Skeletal muscle cell (primary cell): Measurements from ENCODE around the gene PPM1F.
"Not testable (repeated sequence)": the region's sequence is repeated elsewhere in the genome, so short reads cannot be mapped to it uniquely, and the experiment has no call there.

Source experiments
- DNase-seq: peaks from one replicate; pipeline ENCODE4 v3.0.0-alpha.2; 2010; ENCODE audit warnings: low read depth
- H3K4me3 ChIP-seq: 2 replicates; pipeline ENCODE4 v1.5.1; 2011; ENCODE audit warnings: low read depth, mild to moderate bottlenecking, control low read depth, low read length, moderate library complexity

Gene PPM1F

DNA sequence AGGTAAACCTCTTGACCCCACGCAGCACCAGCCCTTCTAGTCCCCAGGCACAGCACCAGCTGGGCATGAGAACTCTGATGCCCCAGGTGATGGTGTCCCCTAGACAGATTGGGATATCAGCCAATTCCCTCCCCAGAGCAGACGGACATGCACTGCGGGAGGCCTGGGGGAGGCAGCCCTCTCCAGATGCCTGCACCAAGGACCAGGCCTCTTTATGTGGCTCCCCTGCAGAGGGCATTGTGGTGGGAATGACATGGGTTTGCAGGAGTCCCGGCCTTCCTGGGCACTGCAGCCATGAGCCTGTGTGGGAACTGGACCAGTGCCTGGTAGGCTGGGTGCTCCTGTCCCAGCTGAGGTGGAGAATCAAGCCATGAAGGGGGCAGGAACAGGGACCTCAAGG lies 25.9 kb downstream of the PPM1F start:
- H3K4me3 ChIP-seq = no peak overlapping the region
- DNase-seq = no peak

DNA sequence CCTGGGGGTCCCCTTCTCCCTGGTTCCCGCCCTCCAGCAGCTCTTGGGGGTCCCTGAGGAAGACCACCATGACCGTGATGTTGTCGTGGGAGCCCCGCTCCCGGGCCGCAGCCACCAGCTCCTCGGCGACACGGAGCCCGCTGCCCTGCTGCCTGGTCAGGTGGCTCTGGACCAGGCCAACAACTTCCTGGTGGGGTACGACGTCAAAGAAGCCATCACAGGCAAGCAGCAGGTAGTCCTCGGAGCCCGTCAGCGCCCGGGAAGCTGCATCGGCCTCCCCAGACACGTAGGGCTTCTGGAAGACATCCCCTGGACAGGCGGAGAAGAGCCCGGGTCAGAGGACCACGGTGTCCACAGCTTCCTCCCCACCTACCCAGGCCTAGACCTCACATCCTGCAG lies 29.5 kb downstream of the PPM1F start:
- no peak for DNase-seq
- H3K4me3 ChIP-seq = no peak overlapping the region

DNA sequence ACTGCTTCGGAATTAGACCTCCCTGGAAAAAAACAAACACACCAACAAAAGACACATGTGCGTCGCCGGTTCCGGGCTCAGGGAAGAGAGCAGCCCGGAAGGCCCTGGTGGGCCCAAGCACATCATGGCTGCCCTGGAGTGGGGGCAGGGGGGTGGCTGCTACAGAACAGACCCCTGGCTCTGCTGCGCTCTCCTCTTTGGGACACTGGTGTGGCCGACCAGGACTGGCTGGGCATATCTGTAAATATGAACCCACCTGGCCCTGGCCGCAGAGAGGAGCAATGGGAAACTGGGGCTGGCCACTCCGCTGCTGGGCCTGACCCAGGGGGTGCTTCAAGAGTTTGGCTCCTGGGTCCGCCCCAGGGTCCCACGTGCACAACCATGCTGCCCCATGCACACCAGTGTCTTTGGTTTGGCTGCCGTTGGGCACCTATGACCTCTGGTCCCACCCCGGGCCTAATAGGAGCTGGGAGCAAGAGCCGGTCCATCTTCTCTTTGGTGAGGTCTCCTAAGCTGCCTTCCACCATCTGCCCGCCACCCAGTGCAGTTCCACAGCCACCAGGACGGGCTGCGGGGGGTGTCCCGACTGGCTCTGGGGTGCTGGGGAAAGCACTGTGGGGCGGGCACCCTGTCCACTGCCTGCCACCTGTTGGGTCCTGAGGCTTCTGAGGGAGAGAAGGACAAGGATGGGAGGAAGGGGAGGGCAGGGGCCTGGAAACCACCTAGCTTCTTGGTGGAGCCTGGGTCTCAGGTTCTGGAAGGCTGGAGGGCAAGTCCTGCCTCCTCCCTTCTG lies 30.1 kb downstream of the PPM1F start:
- no peak overlapping the region for H3K4me3 ChIP-seq
- no peak for DNase-seq

DNA sequence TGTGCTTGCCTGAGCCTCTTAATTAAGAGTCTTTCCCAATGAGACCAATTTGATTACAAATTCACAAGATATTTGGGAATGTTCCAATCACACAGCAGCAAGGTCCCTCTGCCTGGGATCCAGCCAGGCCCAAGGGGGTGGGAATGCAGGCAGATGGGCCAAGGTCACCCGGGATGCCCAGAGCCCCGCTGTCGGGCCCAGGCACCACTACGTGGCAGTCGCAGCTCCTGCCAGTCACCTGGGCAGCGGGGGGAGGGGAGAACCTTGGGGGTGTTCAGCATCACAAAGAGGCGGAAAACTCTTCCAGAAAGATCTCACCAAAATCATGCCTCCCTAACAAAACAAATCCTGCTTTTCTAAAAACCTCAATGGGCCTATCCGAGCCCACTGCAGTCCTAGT lies 30.9 kb downstream of the PPM1F start:
- no peak overlapping the region for H3K4me3 ChIP-seq
- DNase-seq = no peak

DNA sequence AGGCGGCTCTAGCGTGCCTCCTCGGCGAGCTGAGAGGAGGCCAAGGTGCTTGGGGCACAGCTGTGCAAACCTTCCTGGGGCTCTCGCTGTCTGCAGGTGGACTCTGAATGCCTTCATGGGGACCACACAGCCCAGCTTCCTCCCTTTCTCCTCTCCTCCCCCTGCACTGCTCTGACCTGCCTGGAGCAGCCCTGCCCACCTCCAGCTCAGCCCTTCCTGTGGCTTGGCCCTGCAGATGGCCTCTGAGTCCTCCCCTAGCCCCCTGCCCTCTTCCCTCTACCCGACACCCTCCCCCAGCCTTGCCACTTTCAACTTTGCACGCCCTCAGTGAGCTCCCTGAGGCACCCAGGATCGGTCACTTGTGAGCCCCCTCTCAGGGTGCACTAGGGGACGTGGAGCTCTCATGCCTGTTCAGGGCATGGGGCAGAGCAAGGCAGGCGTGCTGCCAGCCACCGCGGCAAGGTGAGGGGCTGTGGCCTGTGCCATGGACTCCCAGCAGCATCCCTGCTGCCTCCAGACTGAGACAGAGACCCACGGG lies 31.4 kb downstream of the PPM1F start:
- no peak for DNase-seq
- no peak overlapping the region for H3K4me3 ChIP-seq

DNA sequence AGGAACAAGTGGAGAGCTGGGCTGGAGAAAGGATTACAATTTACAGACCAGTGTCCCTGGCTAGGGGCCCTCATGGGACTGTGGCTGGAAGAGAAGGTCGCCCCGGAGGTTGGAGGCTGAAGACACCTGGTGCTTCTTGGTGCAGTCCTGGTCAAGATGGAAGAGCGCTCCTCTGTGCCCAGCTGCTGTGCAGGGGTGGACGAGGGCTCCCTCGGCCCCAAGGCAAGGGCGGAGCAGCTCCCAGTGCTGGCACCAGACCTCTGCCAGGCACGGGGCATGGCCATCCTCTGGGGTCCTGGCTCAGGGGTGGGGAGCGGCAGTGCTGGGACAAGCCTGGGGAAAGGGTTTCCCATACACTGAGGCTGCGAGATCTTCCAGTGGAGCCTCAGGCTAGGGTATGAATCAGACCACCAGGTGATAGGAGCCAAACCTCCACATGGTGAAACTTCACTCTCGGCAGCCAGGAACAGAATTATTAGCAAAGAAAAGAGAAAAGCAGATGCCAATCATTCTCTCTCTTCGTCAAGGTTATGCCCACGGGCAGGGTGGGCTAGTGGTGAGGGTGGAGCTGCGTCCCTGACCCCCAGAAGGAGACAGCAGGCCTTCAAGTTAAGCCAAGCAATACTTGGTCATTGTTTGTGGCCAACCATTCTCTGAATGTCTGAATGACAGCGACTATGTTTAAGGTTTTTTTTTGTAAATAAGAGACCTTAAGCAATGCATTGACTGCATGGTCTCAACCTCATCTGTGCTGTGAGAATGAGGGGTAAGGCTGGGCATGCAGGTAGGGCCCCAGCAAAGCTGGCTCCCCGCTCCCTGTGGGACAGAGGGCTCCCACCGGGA lies 32.1 kb downstream of the PPM1F start:
- no peak for DNase-seq

DNA sequence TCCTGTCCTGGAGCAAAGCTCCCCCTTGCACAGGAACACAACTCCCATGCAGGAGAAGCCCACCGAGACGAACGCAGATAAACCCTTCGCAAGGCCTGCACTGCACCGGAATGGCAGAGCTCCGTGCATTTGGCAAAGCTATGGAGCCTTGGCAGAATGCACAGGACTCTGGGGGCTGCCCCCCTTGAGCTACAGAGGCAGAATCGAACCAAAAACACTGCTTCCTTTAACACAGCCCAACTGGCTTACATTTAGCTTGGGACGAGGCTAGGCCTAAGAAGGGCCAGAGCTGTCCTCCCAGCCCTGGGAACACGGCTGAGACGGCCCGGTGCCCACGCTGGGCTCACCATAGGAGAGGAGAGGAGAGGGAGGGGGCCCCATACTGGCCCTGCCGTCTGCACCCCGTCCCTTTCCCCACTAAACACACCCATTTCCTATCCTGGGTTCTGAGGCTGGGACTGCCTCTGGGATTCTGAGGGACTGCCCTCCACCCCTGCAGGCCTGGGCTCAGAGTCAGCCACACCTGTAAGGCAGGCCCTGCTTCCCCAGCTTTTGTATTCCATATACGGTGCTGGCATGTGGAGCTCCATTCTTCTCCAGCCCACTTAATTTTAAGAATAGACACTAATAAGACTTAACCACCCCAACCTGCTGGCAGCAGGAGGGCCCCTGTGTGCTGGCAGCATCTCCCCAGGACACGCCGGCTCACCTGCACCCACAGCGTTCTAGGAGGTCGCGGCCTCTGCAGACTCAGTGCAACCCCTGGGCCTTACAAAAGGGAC lies 32.9 kb downstream of the PPM1F start:
- no peak for DNase-seq
- no peak overlapping the region for H3K4me3 ChIP-seq

More for the DNA sequence above, 32.1 kb downstream of the PPM1F start:
- no peak overlapping the region for H3K4me3 ChIP-seq

DNA sequence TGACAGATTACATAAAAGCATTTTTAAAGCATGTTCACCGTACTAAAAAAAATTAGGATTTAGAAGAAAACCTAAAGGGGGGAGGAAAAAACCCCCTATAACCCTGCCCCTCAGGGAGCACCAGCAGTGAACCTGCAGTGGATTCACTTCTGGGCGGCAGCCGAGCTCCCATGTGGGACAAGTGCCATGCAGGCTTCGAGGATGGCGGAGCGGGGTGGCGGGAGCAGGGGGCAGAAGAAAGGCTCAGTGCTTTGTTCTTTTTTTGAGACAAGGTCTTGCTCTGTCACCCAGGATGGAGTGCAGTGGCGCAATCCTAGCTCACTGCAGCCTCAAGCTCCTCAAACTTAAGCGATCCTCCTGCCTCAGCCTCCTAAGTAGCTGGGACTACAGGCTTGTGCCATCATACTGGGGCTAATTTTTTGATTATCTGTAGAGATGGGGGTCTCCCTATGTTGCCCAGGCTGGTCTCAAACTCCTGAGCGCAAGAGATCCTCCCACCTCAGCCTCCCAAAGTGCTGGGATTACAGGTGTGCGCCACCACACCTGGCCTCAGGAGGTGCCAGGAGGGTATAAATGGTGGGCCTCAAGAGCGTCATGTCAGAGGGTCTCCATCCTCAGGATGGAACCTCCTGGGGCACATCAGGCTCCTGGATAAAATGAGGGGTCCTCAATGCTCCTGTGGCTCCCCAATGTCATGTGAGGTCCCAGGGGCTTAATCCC lies 34.0 kb downstream of the PPM1F start:
- H3K4me3 ChIP-seq = no peak overlapping the region
- no peak for DNase-seq

DNA sequence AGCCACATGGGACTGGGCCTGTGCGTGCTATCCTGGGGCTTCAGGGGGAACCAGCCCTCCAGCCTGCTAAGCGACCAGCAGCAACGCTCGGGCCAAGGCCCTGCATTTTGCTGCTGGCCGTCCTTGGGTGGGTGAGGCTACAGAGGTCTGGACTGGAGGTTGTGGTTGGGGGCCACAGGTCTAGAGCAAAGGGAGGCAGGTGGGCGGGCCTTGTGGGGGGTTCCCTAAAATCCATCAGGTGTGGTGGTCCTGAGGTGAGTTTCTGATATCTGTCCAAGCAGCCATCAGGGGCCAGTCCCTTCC lies 34.7 kb downstream of the PPM1F start:
- no peak for DNase-seq
- no peak overlapping the region for H3K4me3 ChIP-seq

DNA sequence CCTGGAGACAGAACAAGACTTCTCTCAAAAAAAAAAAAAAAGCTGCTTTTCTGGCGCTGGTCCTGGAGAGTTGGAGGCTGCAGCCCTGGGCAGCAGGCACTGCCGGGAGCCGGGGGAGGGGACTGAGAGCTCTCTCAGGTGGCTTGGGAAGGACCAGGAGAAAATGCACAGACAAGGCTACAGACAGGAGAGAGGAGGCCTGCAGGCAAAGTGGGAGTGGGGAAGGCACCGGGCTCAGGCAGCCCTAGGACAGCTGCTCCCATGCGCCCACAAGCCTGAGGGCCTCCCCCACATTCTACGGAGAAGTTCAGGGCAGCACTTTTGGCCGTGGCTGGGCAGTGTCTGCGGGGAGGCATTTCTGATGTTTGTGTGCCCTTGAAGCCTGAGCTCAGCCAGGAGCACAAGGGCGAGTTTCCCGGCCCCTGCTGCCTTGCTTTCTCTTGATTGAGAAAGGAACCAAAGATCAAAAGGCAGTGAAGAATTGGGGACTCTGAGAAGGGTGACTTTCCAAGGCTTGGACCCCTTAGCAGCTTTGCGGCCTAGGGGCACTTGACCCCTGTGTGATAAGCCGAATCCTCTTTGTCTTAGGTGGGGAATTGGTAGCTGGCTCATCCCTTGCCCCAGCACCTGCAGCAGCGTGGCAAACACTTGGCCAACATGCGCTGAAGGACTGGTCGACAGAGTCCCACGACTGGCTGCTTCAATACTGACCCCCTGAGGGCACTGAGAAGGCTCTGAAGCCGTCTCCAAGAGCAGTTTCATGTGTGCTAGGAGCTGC lies 35.3 kb downstream of the PPM1F start:
- no peak for DNase-seq
- no peak overlapping the region for H3K4me3 ChIP-seq

DNA sequence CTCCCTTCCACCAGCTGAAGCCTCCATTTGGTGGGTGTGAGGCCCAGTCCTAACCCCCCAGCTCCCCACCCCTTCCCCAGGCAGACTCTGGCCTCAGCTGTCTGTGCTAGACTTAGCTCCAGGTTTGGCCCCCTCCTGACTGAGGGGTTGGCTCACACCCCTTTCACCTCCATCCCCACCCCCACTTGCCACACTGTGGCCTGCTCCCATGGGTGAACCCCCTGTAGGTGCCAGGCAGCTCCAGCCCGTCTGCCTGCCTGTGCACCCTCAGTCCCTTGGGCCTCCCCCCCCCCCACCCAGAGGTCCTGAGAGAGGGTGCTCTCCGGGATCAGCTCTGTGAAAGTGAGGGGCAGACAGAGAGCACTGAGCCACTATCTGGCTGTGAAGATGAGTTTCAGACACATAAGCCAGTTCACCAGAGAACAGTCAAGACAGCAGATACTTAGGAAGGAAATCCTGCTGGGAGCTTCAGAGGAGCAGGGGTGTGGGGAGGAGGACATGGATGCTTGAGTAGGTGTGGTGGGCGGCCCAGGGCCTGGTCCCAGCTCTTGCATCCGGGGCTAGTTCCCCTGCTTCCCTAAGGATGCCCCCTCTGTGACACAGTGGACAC lies 36.2 kb downstream of the PPM1F start:
- H3K4me3 ChIP-seq = no peak overlapping the region
- DNase-seq = no peak

DNA sequence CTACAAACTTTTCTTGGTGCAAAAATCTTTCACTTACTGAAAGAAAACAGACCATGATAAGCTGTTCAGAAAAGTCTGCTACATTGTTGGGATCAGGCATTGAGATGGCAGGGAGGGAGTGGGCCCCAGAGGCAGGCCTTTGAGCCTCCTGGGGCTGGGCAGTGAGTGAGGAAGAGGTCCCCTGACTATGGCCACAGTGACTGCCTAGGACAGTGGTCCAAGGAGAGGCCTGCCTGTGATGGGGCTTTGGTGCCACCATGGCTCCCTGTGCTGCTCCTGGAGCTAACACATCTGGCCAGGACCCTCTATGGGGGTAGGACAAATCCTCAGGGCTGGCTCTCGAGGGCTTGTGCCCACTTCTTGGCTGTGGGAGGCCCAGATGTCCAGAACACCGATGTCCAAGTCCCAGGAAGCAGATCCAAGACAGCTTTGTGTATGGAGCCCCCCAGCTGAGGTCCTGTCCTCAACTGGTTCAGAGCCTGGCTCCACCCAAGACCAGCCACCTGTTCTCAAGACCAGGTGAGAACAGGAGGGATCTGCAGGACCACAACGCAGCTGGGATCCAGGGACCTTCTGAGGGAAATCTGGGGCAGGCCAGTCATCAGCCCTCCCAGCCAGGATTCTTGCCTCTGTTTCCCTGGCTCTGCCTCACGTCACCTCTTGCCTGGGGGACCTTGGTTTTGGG lies 36.9 kb downstream of the PPM1F start:
- H3K4me3 ChIP-seq = no peak overlapping the region
- DNase-seq = no peak

DNA sequence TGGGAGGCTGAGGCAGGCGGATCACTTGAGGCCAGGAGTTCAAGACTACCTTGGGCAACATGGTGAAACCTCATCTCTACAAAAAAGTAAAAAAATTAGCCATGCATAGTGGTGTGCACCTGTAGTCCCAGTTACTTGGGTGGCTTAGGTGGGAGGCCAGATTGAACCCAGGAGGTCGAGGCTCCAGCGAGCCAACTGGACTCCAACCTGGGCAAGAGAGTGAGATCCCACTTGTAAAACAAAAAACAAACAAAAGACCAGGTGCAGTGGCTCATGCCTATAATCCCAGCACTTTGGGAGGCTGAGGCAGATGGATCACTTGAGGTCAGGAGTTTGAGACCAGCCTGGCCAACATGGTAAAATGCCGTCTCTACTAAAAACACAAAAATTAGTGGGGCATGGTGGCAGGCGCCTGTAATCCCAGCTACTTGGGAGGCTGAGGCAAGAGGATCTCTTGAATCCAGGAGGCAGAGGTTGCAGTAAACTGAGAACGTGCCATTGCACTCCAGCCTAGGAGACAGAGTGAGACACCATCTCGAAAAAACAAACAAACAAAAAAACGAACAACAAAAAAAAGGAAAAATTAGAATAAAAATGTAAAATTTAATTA lies 38.5 kb downstream of the PPM1F start:
- not testable (repeated sequence) for DNase-seq

DNA sequence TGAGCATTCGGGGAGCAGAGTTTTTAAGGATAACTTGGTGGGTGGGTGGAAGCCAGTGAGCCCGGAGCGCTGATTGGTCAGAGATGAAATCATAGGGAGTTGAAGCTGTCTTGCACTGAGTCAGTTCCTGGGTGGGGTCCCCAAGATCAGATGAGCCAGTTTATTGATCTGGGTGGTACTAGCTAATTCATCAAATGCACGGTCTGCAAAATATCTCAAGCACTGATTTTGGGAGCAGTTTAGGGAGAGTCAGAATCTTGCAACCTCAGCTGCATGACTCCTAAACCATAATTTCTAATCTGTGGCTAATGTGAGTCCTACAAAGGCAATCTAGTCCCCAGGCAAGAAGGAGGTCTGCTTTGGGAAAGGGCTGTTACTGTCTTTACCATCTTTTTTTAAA lies 42.3 kb downstream of the PPM1F start:
- not testable (repeated sequence) for H3K4me3 ChIP-seq

More for the DNA sequence above, 38.5 kb downstream of the PPM1F start:
- not testable (repeated sequence) for H3K4me3 ChIP-seq

DNA sequence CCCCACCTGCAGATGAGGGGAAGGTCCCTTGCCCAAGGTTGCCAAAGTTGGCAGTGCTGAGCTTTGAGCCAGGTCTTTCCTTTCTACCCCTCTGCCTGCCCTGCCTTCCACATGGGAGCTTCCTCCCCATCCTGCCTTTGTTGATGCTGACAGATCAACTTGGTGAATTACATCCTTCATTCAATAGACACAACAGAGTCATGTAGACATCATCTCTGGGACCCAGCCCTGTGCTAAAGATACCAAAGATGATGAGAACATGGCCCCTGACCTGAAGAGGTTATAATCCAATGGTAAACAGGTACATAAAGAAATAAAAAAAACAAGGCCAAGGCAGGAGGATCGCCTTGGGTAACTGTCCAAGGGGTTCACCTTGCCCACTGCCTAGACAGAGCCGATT lies 42.8 kb downstream of the PPM1F start:
- H3K4me3 ChIP-seq = no peak overlapping the region
- no peak for DNase-seq

More for the DNA sequence above, 42.3 kb downstream of the PPM1F start:
- not testable (repeated sequence) for DNase-seq

DNA sequence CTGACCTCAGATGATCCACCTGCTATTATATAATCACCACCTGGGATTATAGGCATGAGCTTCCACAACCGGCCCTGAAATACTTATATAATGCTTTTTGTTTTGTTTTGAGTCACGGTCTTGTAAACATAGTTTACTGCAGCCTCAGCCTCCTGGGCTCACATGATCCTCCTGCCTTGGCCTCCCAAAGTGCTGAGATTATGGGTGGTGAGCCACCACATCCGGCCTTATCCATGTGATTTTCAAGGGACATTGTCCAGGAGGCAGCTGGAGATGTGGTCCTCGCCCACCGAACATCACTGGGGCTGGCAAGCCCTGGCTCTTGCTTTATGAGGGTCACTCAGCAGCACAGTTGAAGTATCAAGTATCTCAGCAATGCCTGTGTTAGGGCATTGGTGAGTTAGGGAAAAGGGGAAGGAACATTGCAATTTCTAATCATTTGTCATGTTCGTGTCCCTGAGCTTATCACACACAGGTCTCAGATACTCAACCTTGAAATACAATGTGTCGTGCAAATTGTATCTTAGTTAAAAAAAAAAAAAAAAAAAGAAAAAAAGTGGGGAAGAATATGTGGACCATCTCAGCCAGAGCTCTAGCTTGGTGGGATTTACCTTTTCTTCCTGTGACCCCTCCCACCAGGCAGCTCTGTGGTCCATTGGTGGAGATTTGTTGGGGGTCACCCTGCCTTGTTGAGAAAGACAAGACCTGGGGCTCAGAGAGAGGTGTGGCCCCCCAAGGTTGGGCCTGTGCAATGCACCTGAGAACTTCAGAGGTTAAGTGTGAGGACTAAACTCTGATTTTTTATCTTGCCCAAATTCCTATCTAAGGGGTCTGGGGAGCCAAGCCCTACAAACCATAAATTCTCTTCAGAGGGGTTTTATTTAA lies 44.8 kb downstream of the PPM1F start:
- DNase-seq = no peak

More for the DNA sequence above, 44.8 kb downstream of the PPM1F start:
- H3K4me3 ChIP-seq = no peak overlapping the region
